Coronary artery (tissue), 2 donors: Measurements from ENCODE around the gene PFKFB4.
A peak's percentile ranks its signal among the peaks of the same experiment; 100 is the strongest.
"Not testable (repeated sequence)": the region's sequence is repeated elsewhere in the genome, so short reads cannot be mapped to it uniquely, and the experiment has no call there.

Source experiments
- DNase-seq: peaks from one replicate; pipeline ENCODE4 v3.0.0-alpha.2; 2017; ENCODE audit warnings: low spot score
- H3K27ac ChIP-seq, 2 donors: fragments of 200-600 bp; sonication (generic); one replicate each; pipeline ENCODE4 v1.5.1; 2016 to 2019
- H3K4me3 ChIP-seq: fragments of 200-600 bp; sonication (generic); 2 replicates; pipeline ENCODE4 v1.5.1; 2016; ENCODE audit warnings: mild to moderate bottlenecking, moderate library complexity
- CTCF ChIP-seq: fragments of 200-600 bp; sonication (generic); IDR thresholded peaks from one replicate; pipeline ENCODE4 v1.5.1; 2019; ENCODE audit warnings: antibody characterized with exemption

The PFKFB4 gene

GRCh38 chr3:48476426-48477053 lies 80.1 kb downstream of the PFKFB4 start:
- DNase-seq = no peak
- Histone ChIP-seq H3K27ac (no peak overlapping the region), H3K4me3 (no peak overlapping the region)
- TF ChIP-seq CTCF = no peak

- H3K27ac ChIP-seq = no peak overlapping the region
- no peak for TF ChIP-seq CTCF
- H3K4me3 ChIP-seq = no peak overlapping the region
- no peak for DNase-seq
These were observed 81.4 kb downstream of the PFKFB4 start for GRCh38 chr3:48475188-48475587.

- Histone ChIP-seq H3K27ac (no peak overlapping the region), H3K4me3 (no peak overlapping the region)
- no peak for TF ChIP-seq CTCF
- DNase-seq = no peak
These were observed 82.0 kb downstream of the PFKFB4 start for GRCh38 chr3:48474619-48475018.

GRCh38 chr3:48474031-48474430 lies 82.6 kb downstream of the PFKFB4 start:
- H3K4me3 ChIP-seq, H3K27ac ChIP-seq, DNase-seq: not testable (repeated sequence)

- peak overlapping the region; percentile 96 to 98 for H3K27ac ChIP-seq
- no peak overlapping the region for H3K4me3 ChIP-seq
- no peak for TF ChIP-seq CTCF
- no peak for DNase-seq
These were observed 83.0 kb downstream of the PFKFB4 start for GRCh38 chr3:48473617-48473952.

GRCh38 chr3:48472923-48473616 lies 83.5 kb downstream of the PFKFB4 start:
- Histone ChIP-seq H3K4me3 (peak overlapping the region; percentile 84), H3K27ac (peak overlapping the region; percentile 96 to 98)
- DNase-seq = peak; percentile 94
- TF ChIP-seq CTCF = no peak

GRCh38 chr3:48472673-48472922 lies 84.0 kb downstream of the PFKFB4 start:
- Histone ChIP-seq H3K4me3 (peak overlapping the region; percentile 84), H3K27ac (peak overlapping the region; percentile 96 to 98)
- TF ChIP-seq CTCF = no peak
- no peak for DNase-seq
